A673 (cell line): ENCODE measurements around the gene SSC4D. TPM values are rescaled to one million over a fixed set of nuclear protein-coding genes. Genes with fewer than 3 reads are reported as not detected.

ENCODE experiments used
- BruUV-seq: library from RNA; stranded (reverse); fragments of 400-500 nt; replicated peaks from 2 replicates; lab custom pipeline; 2021; lab: Mats Ljungman, UMichigan
- CTCF ChIA-PET: fragments of 300-600 bp; sonication (Branson Sonifier 250); formaldehyde crosslinking; loops from one replicate; lab custom pipeline; 2022; ENCODE audit warnings: antibody characterized with exemption; lab: Charles Lee
- POLR2A ChIA-PET: fragments of 300-600 bp; sonication (Branson Sonifier 250); formaldehyde crosslinking; loops from one replicate; lab custom pipeline; 2022; ENCODE audit warnings: antibody characterized with exemption; ENCODE audit not compliant: low non-redundant PET; lab: Charles Lee
- DNase-seq: peaks from one replicate; pipeline ENCODE4 v3.0.0-alpha.2; 2015; ENCODE audit warnings: low spot score
- H3K27ac ChIP-seq: fragments of 200-600 bp; sonication (generic); 2 replicates; pipeline ENCODE4 v1.5.1; 2016; ENCODE audit warnings: mixed run types, low read depth, mild to moderate bottlenecking, mixed read lengths, antibody characterized with exemption, low read length; ENCODE audit not compliant: poor library complexity, severe bottlenecking
- H3K27me3 ChIP-seq: fragments of 200-600 bp; sonication (generic); replicated peaks from 2 replicates; pipeline ENCODE4 v1.6.1; 2017; ENCODE audit warnings: mixed run types, low read depth, mild to moderate bottlenecking, mixed read lengths, antibody characterized with exemption, low read length; ENCODE audit not compliant: insufficient read depth, poor library complexity
- H3K36me3 ChIP-seq: fragments of 200-600 bp; sonication (generic); 2 replicates; pipeline ENCODE4 v1.6.1; 2016; ENCODE audit warnings: mixed run types, mild to moderate bottlenecking, mixed read lengths, antibody characterized with exemption, low read length; ENCODE audit not compliant: insufficient read depth, poor library complexity, severe bottlenecking
- H3K4me1 ChIP-seq: fragments of 200-600 bp; sonication (generic); 2 replicates; pipeline ENCODE4 v1.6.1; 2017; ENCODE audit warnings: mixed run types, mild to moderate bottlenecking, mixed read lengths, antibody characterized with exemption, low read length; ENCODE audit not compliant: insufficient read depth, poor library complexity, severe bottlenecking
- H3K4me3 ChIP-seq: fragments of 200-600 bp; sonication (generic); 2 replicates; pipeline ENCODE4 v1.5.1; 2016; ENCODE audit warnings: low read depth, mixed run types, mild to moderate bottlenecking, mixed read lengths, low read length; ENCODE audit not compliant: poor library complexity, severe bottlenecking
- H3K9me3 ChIP-seq: fragments of 200-600 bp; sonication (generic); 2 replicates; pipeline ENCODE4 v1.6.1; 2016; ENCODE audit warnings: mixed run types, low read depth, mild to moderate bottlenecking, mixed read lengths, antibody characterized with exemption, low read length; ENCODE audit not compliant: poor library complexity, severe bottlenecking
- CTCF ChIP-seq: fragments of 300-800, 200-600 bp; sonication (generic); conservative IDR thresholded peaks from 2 replicates; pipeline ENCODE4 v1.5.1; 2017; ENCODE audit warnings: low read depth, mild to moderate bottlenecking, antibody characterized with exemption, low read length, moderate library complexity, mixed read lengths
- EZH2 ChIP-seq: fragments of 200-600 bp; sonication (generic); IDR thresholded peaks from 2 replicates; pipeline ENCODE4 v1.6.1; 2017; ENCODE audit warnings: borderline replicate concordance, low read depth, mild to moderate bottlenecking, mixed read lengths, antibody characterized with exemption, low read length; ENCODE audit not compliant: poor library complexity, severe bottlenecking
- intact Hi-C: fragments of 100-400 bp; cut with micrococcal nuclease; formaldehyde crosslinking; loops from one replicate; pipeline ENCODE4 v1.10.0; 2022; ENCODE audit not compliant: unreplicated experiment
- total RNA-seq: library from RNA; stranded (reverse); gene quantifications from 2 replicates; pipeline ENCODE4 v1.2.3, GENCODE V29; 2021

Gene SSC4D
- total RNA-seq, 1 experiment from 2014 or later, result 1.2 TPM

- Histone ChIP-seq H3K9me3 (no peaks in the 10 kb centered on the region), H3K36me3 (peaks cover 51% of the 10 kb centered on the region), H3K4me1 (peaks cover 24% of the 10 kb centered on the region), H3K4me3 (no peak overlapping the region), H3K27me3 (no peaks in the 10 kb centered on the region), H3K27ac (peak overlapping the region; percentile 59)
- TF ChIP-seq EZH2 (no peak), CTCF (no peak)
- POLR2A ChIA-PET, result no interaction called here
- DNase-seq, result no peak
- BruUV-seq, result no TSS peak
- intact Hi-C loops, result no loop called here
- CTCF ChIA-PET, result no interaction called here
Observed at GRCh38 chr7:76340617-76341131, 68.8 kb downstream of the SSC4D start.

Other genes starting within 250 kb of the SSC4D start
- gene SRRM3, start 207.8 kb downstream of the SSC4D start, total RNA-seq, result 1.7 and 1.8 TPM in 2 replicates
- 354 and 375 TPM in 2 replicates for gene HSPB1, start 107.0 kb downstream of the SSC4D start, total RNA-seq
- 222 and 249 TPM in 2 replicates for gene YWHAG, start 50.7 kb downstream of the SSC4D start, total RNA-seq
- gene ZP3, start 15.3 kb upstream of the SSC4D start, total RNA-seq, result 9.4 and 9.8 TPM in 2 replicates
- gene DTX2, start 52.0 kb upstream of the SSC4D start, total RNA-seq, result 33.8 and 41.9 TPM in 2 replicates
- gene UPK3B, start 100.9 kb upstream of the SSC4D start, total RNA-seq, result 1.4 TPM in 1 of 2 replicates, not detected in the other
- gene SPDYE16, start 133.6 kb upstream of the SSC4D start, total RNA-seq, result 0.13 TPM in 1 of 2 replicates, not detected in the other
- 30.6 and 32.2 TPM in 2 replicates for gene POMZP3, start 217.6 kb upstream of the SSC4D start, total RNA-seq